Testis (tissue), 2 donors: Measurements from ENCODE around the gene EML4.

ENCODE experiments used
- CTCF ChIP-seq, 3 experiments: fragments of 450-650 bp in 2 of 3; fragments of 200-600 bp in 1 of 3; sonication (generic) in 1 of 3; IDR thresholded peaks; one replicate each; pipeline ENCODE4 v1.5.1; 2016 to 2019; ENCODE audit warnings: antibody characterized with exemption in 3 of 3, mild to moderate bottlenecking in 2 of 3, moderate library complexity in 1 of 3
- POLR2A ChIP-seq: fragments of 450-650 bp; IDR thresholded peaks from one replicate; pipeline ENCODE4 v1.6.1; 2017; ENCODE audit warnings: antibody characterized with exemption, mild to moderate bottlenecking, moderate library complexity

GRCh38 chr2:42128721-42129486 lies 40.2 kb upstream of the EML4 start:
- TF ChIP-seq POLR2A (no peak), CTCF (IDR thresholded peaks at IDR 0.05) (no peak)
